Neural cell (in vitro differentiated cells): Measurements from ENCODE around the gene TSR3. TPM values are rescaled to one million over a fixed set of nuclear protein-coding genes. Genes with fewer than 3 reads are reported as not detected.

Experiments used
- H2AFZ ChIP-seq: fragments of 200-600, 300-800 bp; sonication (generic), shearing (Covaris generic); 2 replicates; pipeline ENCODE4 v1.6.0; 2014; ENCODE audit warnings: low read depth, mild to moderate bottlenecking, antibody characterized with exemption, low read length, moderate library complexity
- H3F3A ChIP-seq: fragments of 200-600 bp; shearing (Covaris generic); 2 replicates; pipeline ENCODE4 v1.6.1; 2016; ENCODE audit warnings: mild to moderate bottlenecking, moderate library complexity, mixed read lengths, antibody characterized with exemption, low read length; ENCODE audit not compliant: insufficient read depth, poor library complexity, severe bottlenecking
- H3K27ac ChIP-seq: fragments of 200-600, 300-800 bp; sonication (generic), shearing (Covaris generic); 2 replicates; pipeline ENCODE4 v1.5.1; 2014; ENCODE audit warnings: mild to moderate bottlenecking, low read length, moderate library complexity
- H3K27me3 ChIP-seq: fragments of 300-800, 200-600 bp; sonication (generic), shearing (Covaris generic); 2 replicates; pipeline ENCODE4 v1.6.0; 2014; ENCODE audit warnings: mild to moderate bottlenecking, low read depth, low read length, moderate library complexity; ENCODE audit not compliant: insufficient read depth
- H3K36me3 ChIP-seq: fragments of 300-800, 200-600 bp; sonication (generic), shearing (Covaris generic); 2 replicates; pipeline ENCODE4 v1.5.1; 2014; ENCODE audit warnings: mild to moderate bottlenecking, antibody characterized with exemption, low read length, moderate library complexity; ENCODE audit not compliant: insufficient read depth
- H3K4me2 ChIP-seq: fragments of 300-800, 200-600 bp; sonication (generic), shearing (Covaris generic); 2 replicates; pipeline ENCODE4 v1.6.0; 2014; ENCODE audit warnings: mild to moderate bottlenecking, low read length
- H3K4me3 ChIP-seq: fragments of 300-800, 200-600 bp; sonication (generic), shearing (Covaris generic); 2 replicates; pipeline ENCODE4 v1.5.1; 2014; ENCODE audit warnings: mild to moderate bottlenecking, low read length, moderate library complexity
- H3K79me2 ChIP-seq: fragments of 200-600 bp; shearing (Covaris generic); replicated peaks from 2 replicates; pipeline ENCODE4 v1.6.0; 2014; ENCODE audit warnings: mild to moderate bottlenecking, low read length, moderate library complexity; ENCODE audit not compliant: insufficient read depth
- H3K9ac ChIP-seq: fragments of 300-800, 200-600 bp; sonication (generic), shearing (Covaris generic); 2 replicates; pipeline ENCODE4 v1.6.1; 2016; ENCODE audit warnings: mild to moderate bottlenecking, low read length, mixed read lengths
- H3K9me2 ChIP-seq: fragments of 200-600 bp; shearing (Covaris generic); 2 replicates; pipeline ENCODE4 v1.6.1; 2016; ENCODE audit warnings: mild to moderate bottlenecking, low read length, mixed read lengths; ENCODE audit not compliant: insufficient read depth
- H3K9me3 ChIP-seq: fragments of 200-600, 300-800 bp; sonication (generic), shearing (Covaris generic); 2 replicates; pipeline ENCODE4 v1.6.1; 2016; ENCODE audit warnings: mild to moderate bottlenecking, mixed run types, low read length, moderate library complexity, mixed read lengths
- H4K20me1 ChIP-seq: fragments of 200-600 bp; shearing (Covaris generic); 2 replicates; pipeline ENCODE4 v1.6.1; 2016; ENCODE audit warnings: mild to moderate bottlenecking, mixed run types; ENCODE audit not compliant: insufficient read depth
- CTCF ChIP-seq: fragments of 450-650 bp; IDR thresholded peaks from 2 replicates; pipeline ENCODE4 v1.5.1; 2014; ENCODE audit warnings: antibody characterized with exemption, mild to moderate bottlenecking, moderate library complexity; ENCODE audit not compliant: poor library complexity, severe bottlenecking
- EP300 ChIP-seq: fragments of 450-650 bp; conservative IDR thresholded peaks from 2 replicates; pipeline ENCODE4 v1.6.1; 2014; ENCODE audit warnings: antibody characterized with exemption, mild to moderate bottlenecking, moderate library complexity; ENCODE audit not compliant: poor library complexity, severe bottlenecking
- EZH2 ChIP-seq: fragments of 200-600, 300-800 bp; shearing (Covaris generic), sonication (generic); IDR thresholded peaks from 2 replicates; pipeline ENCODE4 v1.6.1; 2014; ENCODE audit warnings: antibody characterized with exemption, low read length, borderline replicate concordance, mild to moderate bottlenecking; ENCODE audit not compliant: insufficient read depth, poor library complexity, severe bottlenecking
- MXI1 ChIP-seq: fragments of 450-650 bp; conservative IDR thresholded peaks from 2 replicates; pipeline ENCODE4 v1.6.1; 2014; ENCODE audit warnings: antibody characterized with exemption, mild to moderate bottlenecking; ENCODE audit not compliant: poor library complexity, severe bottlenecking
- POLR2AphosphoS5 ChIP-seq: IDR thresholded peaks from 2 replicates; pipeline ENCODE4 v1.6.1; 2012
- RAD21 ChIP-seq: fragments of 450-650 bp; conservative IDR thresholded peaks from 2 replicates; pipeline ENCODE4 v1.6.1; 2014; ENCODE audit warnings: antibody characterized with exemption, mild to moderate bottlenecking, moderate library complexity
- REST ChIP-seq: IDR thresholded peaks from 2 replicates; pipeline ENCODE4 v1.6.1; 2012; ENCODE audit warnings: borderline replicate concordance
- SMC3 ChIP-seq: fragments of 450-650 bp; conservative IDR thresholded peaks from 2 replicates; pipeline ENCODE4 v1.6.1; 2014; ENCODE audit warnings: antibody characterized with exemption, mild to moderate bottlenecking, moderate library complexity; ENCODE audit not compliant: poor library complexity
- TAF1 ChIP-seq: IDR thresholded peaks from 2 replicates; pipeline ENCODE4 v1.6.1; 2012; ENCODE audit warnings: low read depth
- polyA plus RNA-seq: library from polyadenylated mRNA; depleted of rRNA; stranded (reverse); fragments of >200 nt; gene quantifications from 2 replicates; pipeline ENCODE4 v1.2.3, GENCODE V29; 2014

Gene TSR3
- polyA plus RNA-seq, 1 donor from 2014 or later = 102 TPM

- no peak for TF ChIP-seq RAD21
- no peak for TF ChIP-seq CTCF
- TF ChIP-seq SMC3 = no peak
- TF ChIP-seq POLR2AphosphoS5 = no peak
- no peak for TF ChIP-seq MXI1
- no peak for TF ChIP-seq TAF1
- TF ChIP-seq EZH2 = no peak
- no peak for TF ChIP-seq EP300
- TF ChIP-seq REST = no peak
- H3K27me3 ChIP-seq = no peaks in the 10 kb centered on the region
- H3K9ac ChIP-seq = no peak overlapping the region
- no peaks in the 10 kb centered on the region for H3K79me2 ChIP-seq
- H3K9me3 ChIP-seq = no peaks in the 10 kb centered on the region
- H2AFZ ChIP-seq = no peak overlapping the region
- no peak overlapping the region for H3K27ac ChIP-seq
- no peaks in the 10 kb centered on the region for H3F3A ChIP-seq
- no peak overlapping the region for H3K4me3 ChIP-seq
- no peaks in the 10 kb centered on the region for H4K20me1 ChIP-seq
- no peak overlapping the region for H3K4me2 ChIP-seq
- no peaks in the 10 kb centered on the region for H3K36me3 ChIP-seq
- H3K9me2 ChIP-seq = no peaks in the 10 kb centered on the region
These were observed 23.0 kb upstream of the TSR3 start for GRCh38 chr16:1374418-1375297.

- no peaks in the 10 kb centered on the region for H3F3A ChIP-seq
- H3K79me2 ChIP-seq = no peaks in the 10 kb centered on the region
- no peaks in the 10 kb centered on the region for H3K9me3 ChIP-seq
- no peaks in the 10 kb centered on the region for H4K20me1 ChIP-seq
- H3K9me2 ChIP-seq = no peaks in the 10 kb centered on the region
- no peak overlapping the region for H2AFZ ChIP-seq
- H3K27me3 ChIP-seq = no peaks in the 10 kb centered on the region
- no peak overlapping the region for H3K9ac ChIP-seq
- H3K4me3 ChIP-seq = no peak overlapping the region
- no peak overlapping the region for H3K27ac ChIP-seq
- H3K36me3 ChIP-seq = no peaks in the 10 kb centered on the region
- H3K4me2 ChIP-seq = no peak overlapping the region
- TF ChIP-seq POLR2AphosphoS5 = no peak
- no peak for TF ChIP-seq RAD21
- TF ChIP-seq EP300 = no peak
- TF ChIP-seq EZH2 = no peak
- TF ChIP-seq REST = no peak
- TF ChIP-seq TAF1 = no peak
- TF ChIP-seq CTCF = no peak
- no peak for TF ChIP-seq SMC3
- TF ChIP-seq MXI1 = no peak
These were observed 20.7 kb upstream of the TSR3 start for GRCh38 chr16:1372292-1372950.
